ENCODE measurements around the gene UBL4A.

The UBL4A gene

GRCh38 chrX:154515966-154516655 is 29.7 kb upstream of the UBL4A start, which contains the start of gene FAM3A:
FAM3A (minus strand) TSS chrX:154516232; CDS start chrX:154515772, 460 bp downstream.
- TF ChIP-seq GATA2 (IDR thresholded peaks at IDR 0.05; ENCODE audit: low read depth, low read length), result no peak
- no peak for TF ChIP-seq GATA3 (IDR thresholded peaks at IDR 0.05; ENCODE audit: low read depth, low read length)

- no peak for TF ChIP-seq GATA3 (IDR thresholded peaks at IDR 0.05; ENCODE audit: low read depth, low read length)
- no peak for TF ChIP-seq GATA2 (IDR thresholded peaks at IDR 0.05; ENCODE audit: low read depth, low read length)
These were observed 28.9 kb upstream of the UBL4A start for GRCh38 chrX:154515090-154515965.

- TF ChIP-seq GATA3 (IDR thresholded peaks at IDR 0.05; ENCODE audit: low read depth, low read length) (no peak), GATA2 (IDR thresholded peaks at IDR 0.05; ENCODE audit: low read depth, low read length) (no peak)
These were observed 27.3 kb upstream of the UBL4A start for GRCh38 chrX:154513716-154514115.

- TF ChIP-seq GATA2 (IDR thresholded peaks at IDR 0.05; ENCODE audit: low read depth, low read length), result no peak
- no peak for TF ChIP-seq GATA3 (IDR thresholded peaks at IDR 0.05; ENCODE audit: low read depth, low read length)
These were observed 26.6 kb upstream of the UBL4A start for GRCh38 chrX:154512879-154513553.

GRCh38 chrX:154511761-154512160 is 25.3 kb upstream of the UBL4A start:
- TF ChIP-seq GATA3 (IDR thresholded peaks at IDR 0.05; ENCODE audit: low read depth, low read length) (no peak), GATA2 (IDR thresholded peaks at IDR 0.05; ENCODE audit: low read depth, low read length) (no peak)

- TF ChIP-seq GATA3 (IDR thresholded peaks at IDR 0.05; ENCODE audit: low read depth, low read length) (no peak), GATA2 (IDR thresholded peaks at IDR 0.05; ENCODE audit: low read depth, low read length) (no peak)
These were observed 23.0 kb upstream of the UBL4A start for GRCh38 chrX:154509455-154509854.

GRCh38 chrX:154508384-154508745 is 21.9 kb upstream of the UBL4A start:
- no peak for TF ChIP-seq GATA3 (IDR thresholded peaks at IDR 0.05; ENCODE audit: low read depth, low read length)
- no peak for TF ChIP-seq GATA2 (IDR thresholded peaks at IDR 0.05; ENCODE audit: low read depth, low read length)

- no peak for TF ChIP-seq GATA3 (IDR thresholded peaks at IDR 0.05; ENCODE audit: low read depth, low read length)
- no peak for TF ChIP-seq GATA2 (IDR thresholded peaks at IDR 0.05; ENCODE audit: low read depth, low read length)
These were observed 21.4 kb upstream of the UBL4A start for GRCh38 chrX:154507673-154508383.

GRCh38 chrX:154506483-154507332 is 20.3 kb upstream of the UBL4A start:
- TF ChIP-seq GATA3 (IDR thresholded peaks at IDR 0.05; ENCODE audit: low read depth, low read length) (no peak), GATA2 (IDR thresholded peaks at IDR 0.05; ENCODE audit: low read depth, low read length) (no peak)

GRCh38 chrX:154505734-154506133 is 19.3 kb upstream of the UBL4A start:
- TF ChIP-seq GATA3 (IDR thresholded peaks at IDR 0.05; ENCODE audit: low read depth, low read length) (no peak), GATA2 (IDR thresholded peaks at IDR 0.05; ENCODE audit: low read depth, low read length) (no peak)

GRCh38 chrX:154502989-154503388 is 16.6 kb upstream of the UBL4A start:
- TF ChIP-seq GATA3 (IDR thresholded peaks at IDR 0.05; ENCODE audit: low read depth, low read length), result no peak
- TF ChIP-seq GATA2 (IDR thresholded peaks at IDR 0.05; ENCODE audit: low read depth, low read length), result no peak

- TF ChIP-seq GATA3 (IDR thresholded peaks at IDR 0.05; ENCODE audit: low read depth, low read length) (no peak), GATA2 (IDR thresholded peaks at IDR 0.05; ENCODE audit: low read depth, low read length) (no peak)
These were observed 15.7 kb upstream of the UBL4A start for GRCh38 chrX:154502098-154502497.

- no peak for TF ChIP-seq GATA2 (IDR thresholded peaks at IDR 0.05; ENCODE audit: low read depth, low read length)
- no peak for TF ChIP-seq GATA3 (IDR thresholded peaks at IDR 0.05; ENCODE audit: low read depth, low read length)
These were observed 9.1 kb upstream of the UBL4A start for GRCh38 chrX:154495472-154495922.
